Endometrium (tissue), 2 donors: ENCODE results near the gene FAM221B.

ENCODE experiments used
- FAIRE-seq: peaks from 2 replicates; lab custom pipeline; 2012; peaks lifted over from hg19 to GRCh38; lab: Jason Lieb, UNC
- donor health status: control.
- donor health status: control.

The FAM221B gene

GRCh38 chr9:35820076-35820475 lies 8.5 kb downstream of the FAM221B start:
- no peak for FAIRE-seq

- FAIRE-seq, result no peak
Observed at GRCh38 chr9:35818341-35818740, 10.2 kb downstream of the FAM221B start.

- no peak for FAIRE-seq
Observed at GRCh38 chr9:35816708-35817107, 11.8 kb downstream of the FAM221B start.

- peak; percentile 100 for FAIRE-seq
Observed at GRCh38 chr9:35814841-35815543, 13.5 kb downstream of the FAM221B start, which contains the start of gene HINT2. TSS of gene HINT2 (minus strand) at chr9:35815042. CDS start at chr9:35814979, 63 bp downstream.

- no peak for FAIRE-seq
Observed at GRCh38 chr9:35814106-35814840, 14.3 kb downstream of the FAM221B start.

- no peak for FAIRE-seq
Observed at GRCh38 chr9:35813434-35814105, 15.0 kb downstream of the FAM221B start.

GRCh38 chr9:35812025-35812602 lies 16.4 kb downstream of the FAM221B start, which contains the start of gene SPAG8:
TSS of gene SPAG8 (minus strand) at chr9:35812262. CDS start at chr9:35812147, 115 bp downstream.
- peak; percentile 90 for FAIRE-seq

- no peak for FAIRE-seq
Observed at GRCh38 chr9:35811381-35812024, 17.0 kb downstream of the FAM221B start.

- FAIRE-seq, result no peak
Observed at GRCh38 chr9:35810122-35810521, 18.4 kb downstream of the FAM221B start.

GRCh38 chr9:35808433-35808832 lies 20.1 kb downstream of the FAM221B start:
- no peak for FAIRE-seq

GRCh38 chr9:35806101-35806500 lies 22.4 kb downstream of the FAM221B start:
- no peak for FAIRE-seq

- no peak for FAIRE-seq
Observed at GRCh38 chr9:35801328-35802128, 27.0 kb downstream of the FAM221B start.

GRCh38 chr9:35800530-35800929 lies 28.0 kb downstream of the FAM221B start:
- no peak for FAIRE-seq

- FAIRE-seq, result no peak
Observed at GRCh38 chr9:35798658-35799374, 29.7 kb downstream of the FAM221B start.

- no peak for FAIRE-seq
Observed at GRCh38 chr9:35797311-35798109, 31.0 kb downstream of the FAM221B start.

- no peak for FAIRE-seq
Observed at GRCh38 chr9:35795695-35796094, 32.8 kb downstream of the FAM221B start.

- no peak for FAIRE-seq
Observed at GRCh38 chr9:35793461-35793860, 35.1 kb downstream of the FAM221B start.

- FAIRE-seq, result no peak
Observed at GRCh38 chr9:35792826-35793225, 35.7 kb downstream of the FAM221B start.

- no peak for FAIRE-seq
Observed at GRCh38 chr9:35792024-35792813, 36.3 kb downstream of the FAM221B start.
